K562 (cell line): Measurements from ENCODE around the gene DVL3. TPM values are rescaled to one million over a fixed set of nuclear protein-coding genes. Genes with fewer than 3 reads are reported as not detected.

Experiments used
- ATAC-seq: fragments of 200-7000 bp; cut with Tn5 transposase; 3 replicates; pipeline ENCODE4 v1.9.1; 2020; ENCODE audit warnings: moderate library complexity
- BruUV-seq: library from RNA; stranded (reverse); fragments of 400-500 nt; replicated peaks from 2 replicates; lab custom pipeline; 2021; lab: Mats Ljungman, UMichigan
- CTCF ChIA-PET: fragments of 300-600 bp; formaldehyde crosslinking; extraction: SDS; loops from one replicate; lab custom pipeline; 2021; ENCODE audit warnings: low intra/inter-chr PET ratio; lab: Yijun Ruan, JAX
- POLR2A ChIA-PET: fragments of 300-600, 350-650 bp; sonication (Branson Sonifier 250); formaldehyde crosslinking; extraction: SDS; loops from one replicate; lab custom pipeline; 2021; ENCODE audit warnings: antibody characterized with exemption, inconsistent platforms; lab: Yijun Ruan, JAX
- DNase-seq, 4 experiments: peaks; one replicate each; pipeline versions ENCODE4 v3.0.0 to v3.0.0-alpha.2; 2011 to 2018; ENCODE audit warnings: low spot score in 3 of 4, mixed read lengths in 3 of 4; ENCODE audit errors: extremely low read depth in 1 of 4
- FAIRE-seq: peaks from 2 replicates; lab custom pipeline; 2011; peaks lifted over from hg19 to GRCh38; lab: Jason Lieb, UNC
- H2AFZ ChIP-seq: 2 replicates; pipeline ENCODE4 v1.6.0; 2011; ENCODE audit warnings: low read depth, low read length, control low read depth, inconsistent platforms
- H3K27ac ChIP-seq: fragments of 200-600 bp; 3 replicates; pipeline ENCODE4 v1.8.0; 2011; ENCODE audit warnings: low read depth, mild to moderate bottlenecking, control low read depth, inconsistent platforms, low read length, moderate library complexity, mixed read lengths; ENCODE audit errors: extremely low read depth
- H3K27me3 ChIP-seq, 2 experiments: fragments of 300-600 bp in 1 of 2; 2 replicates in 1 of 2; 3 replicates in 1 of 2; pipeline versions ENCODE4 v1.6.0 to v1.8.0; 2011; ENCODE audit warnings: inconsistent platforms in 2 of 2, low read length in 2 of 2, mild to moderate bottlenecking in 1 of 2, mixed read lengths in 1 of 2, moderate library complexity in 1 of 2; ENCODE audit not compliant: control insufficient read depth in 2 of 2, insufficient read depth in 2 of 2
- H3K36me3 ChIP-seq: fragments of 300-600 bp; 3 replicates; pipeline ENCODE4 v1.8.0; 2011; ENCODE audit warnings: mild to moderate bottlenecking, low read length, inconsistent platforms; ENCODE audit not compliant: control insufficient read depth, insufficient read depth
- H3K4me1 ChIP-seq, 2 experiments: fragments of 200-600 bp in 1 of 2; replicated peaks in 1 of 2; 2 replicates in 1 of 2; 3 replicates in 1 of 2; pipeline versions ENCODE4 v1.5.1 to v1.8.0; 2011; ENCODE audit warnings: inconsistent platforms in 2 of 2, low read length in 2 of 2, mild to moderate bottlenecking in 1 of 2, mixed read lengths in 1 of 2, moderate library complexity in 1 of 2; ENCODE audit not compliant: control insufficient read depth in 2 of 2, insufficient read depth in 2 of 2
- H3K4me2 ChIP-seq: 2 replicates; pipeline ENCODE4 v1.6.1; 2011; ENCODE audit warnings: low read length, control low read depth, inconsistent platforms, mixed read lengths; ENCODE audit not compliant: insufficient read depth
- H3K4me3 ChIP-seq: fragments of 200-600 bp; sonication (generic), shearing (Covaris generic); 2 replicates; pipeline ENCODE4 v1.5.1; 2016; ENCODE audit warnings: control low read depth, inconsistent platforms
- H3K79me2 ChIP-seq: fragments of 200-600 bp; 3 replicates; pipeline ENCODE4 v1.8.0; 2011; ENCODE audit warnings: low read length, inconsistent platforms; ENCODE audit not compliant: control insufficient read depth, insufficient read depth
- H3K9ac ChIP-seq, 2 experiments: 2 replicates each; pipeline versions ENCODE4 v1.6.0 to v1.6.1; 2011; ENCODE audit warnings: low read depth in 2 of 2, low read length in 2 of 2, control low read depth in 1 of 2, inconsistent platforms in 1 of 2, mild to moderate bottlenecking in 1 of 2, mixed read lengths in 1 of 2; ENCODE audit not compliant: insufficient read depth in 1 of 2
- H3K9me1 ChIP-seq: one replicate; pipeline ENCODE4 v1.6.0; 2011; ENCODE audit warnings: inconsistent platforms, mild to moderate bottlenecking, low read length, moderate library complexity; ENCODE audit not compliant: control insufficient read depth, insufficient read depth
- H3K9me3 ChIP-seq: replicated peaks from 2 replicates; pipeline ENCODE4 v1.5.1; 2011; ENCODE audit warnings: low read depth, low read length, inconsistent platforms; ENCODE audit not compliant: control insufficient read depth, insufficient read depth
- H4K20me1 ChIP-seq: replicated peaks from 2 replicates; pipeline ENCODE4 v1.6.1; 2011; ENCODE audit warnings: low read length, inconsistent platforms, mixed read lengths; ENCODE audit not compliant: control insufficient read depth, insufficient read depth
- ARNT ChIP-seq, 2 experiments: fragments of 450-650 bp; IDR thresholded peaks; 2 replicates each; pipeline ENCODE4 v1.6.1; 2016; ENCODE audit warnings: mild to moderate bottlenecking in 1 of 2
- ASH1L ChIP-seq: fragments of 450-650 bp; IDR thresholded peaks from 2 replicates; pipeline ENCODE4 v1.6.1; 2018; ENCODE audit warnings: borderline replicate concordance, mild to moderate bottlenecking, low read depth; ENCODE audit not compliant: partially characterized antibody
- BCLAF1 ChIP-seq, 2 experiments: fragments of 450-650 bp in 1 of 2; IDR thresholded peaks; 2 replicates each; pipeline ENCODE4 v1.6.1; 2011 to 2017; ENCODE audit warnings: low read depth in 2 of 2, antibody characterized with exemption in 1 of 2, borderline replicate concordance in 1 of 2, low read length in 1 of 2, mild to moderate bottlenecking in 1 of 2, mixed read lengths in 1 of 2; ENCODE audit not compliant: control insufficient read depth in 1 of 2
- KLF6 ChIP-seq: fragments of 250-450 bp; sonication (Bioruptor Pico); IDR thresholded peaks from 2 replicates; pipeline ENCODE4 v1.4.0; 2020; ENCODE audit warnings: mild to moderate bottlenecking, moderate library complexity, borderline replicate concordance
- PHB ChIP-seq: fragments of 250-450 bp; sonication (Bioruptor Pico); IDR thresholded peaks from 2 replicates; pipeline ENCODE4 v1.5.0; 2021
- POLR2B ChIP-seq: fragments of 450-650 bp; IDR thresholded peaks from 2 replicates; pipeline ENCODE4 v1.6.1; 2018; ENCODE audit warnings: low read depth; ENCODE audit not compliant: partially characterized antibody
- PTBP1 ChIP-seq: fragments of 200-400 bp; formaldehyde crosslinking; IDR thresholded peaks from 2 replicates; pipeline ENCODE4 v1.6.1; 2017; ENCODE audit warnings: low read depth, low read length
- RBM17 ChIP-seq: fragments of 200-400 bp; formaldehyde crosslinking; IDR thresholded peaks from 2 replicates; pipeline ENCODE4 v1.6.1; 2017; ENCODE audit warnings: low read depth, mild to moderate bottlenecking, low read length, borderline replicate concordance
- SNRNP70 ChIP-seq: fragments of 200-400 bp; formaldehyde crosslinking; optimal IDR thresholded peaks from 2 replicates; pipeline ENCODE3; 2017; ENCODE audit warnings: low read depth, low read length
- TSHZ1 ChIP-seq: fragments of 250-450 bp; sonication (Bioruptor Pico); IDR thresholded peaks from 2 replicates; pipeline ENCODE4 v1.4.0; 2020; ENCODE audit warnings: mild to moderate bottlenecking, moderate library complexity
- ZBTB11 ChIP-seq, 3 experiments: fragments of 200-800 bp in 1 of 3; fragments of 250-450 bp in 1 of 3; fragments of 450-650 bp in 1 of 3; sonication (Bioruptor Pico) in 1 of 3; sonication (Bioruptor generic) in 1 of 3; formaldehyde crosslinking in 1 of 3; IDR thresholded peaks; 2 replicates each; pipeline versions ENCODE4 v1.6.1 to v1.8.0; 2016 to 2022; ENCODE audit warnings: mild to moderate bottlenecking in 2 of 3, missing genetic modification characterization in 2 of 3, missing compliant biosample characterization in 1 of 3, moderate library complexity in 1 of 3
- WGBS: fragments of 100-300 bp; shearing (Covaris generic); methylation state at CpG from one replicate; pipeline ENCODE4 v1.1.6; 2016; ENCODE audit warnings: low coverage, mixed read lengths; ENCODE audit not compliant: insufficient coverage; ENCODE audit errors: missing lambda C conversion rate; 5-methylcytosine and 5-hydroxymethylcytosine counted together
- in situ Hi-C: fragments of 300-500 bp; cut with MboI; formaldehyde crosslinking; loops from 4 replicates; pipeline ENCODE4 v1.15.0; 2018; ENCODE audit warnings: inconsistent platforms, mixed read lengths
- intact Hi-C: fragments of 100-400 bp; cut with micrococcal nuclease; formaldehyde crosslinking; loops from 2 replicates; pipeline ENCODE4 v1.14.2; 2022
- polyA plus RNA-seq, 8 experiments: library from polyadenylated mRNA; depleted of rRNA in 4 of 8; stranded (reverse) in 5 of 8; unstranded in 3 of 8; fragments of >200 nt; fragmentation: Nextera tagmentation in 2 of 8; fragmentation: Illumina TruSeq in 1 of 8; extraction: Ambion mirVana in 2 of 8; extraction: Trizol in 1 of 8; gene quantifications; 2 replicates each; pipeline versions ENCODE4 v1.2.1 to v1.2.3, GENCODE V29; 2011 to 2014; ENCODE audit warnings: inconsistent platforms in 1 of 8, missing spikeins in 1 of 8
- total RNA-seq, 7 experiments: library from RNA; depleted of rRNA in 6 of 7; stranded (reverse); fragments of >200 nt in 6 of 7; fragmentation: Illumina TruSeq in 2 of 7; extraction: Trizol in 2 of 7; gene quantifications; 2 replicates each; pipeline versions ENCODE4 v1.2.1 to v1.2.3, GENCODE V29; 2011 to 2021; ENCODE audit warnings: low replicate concordance in 1 of 7

DVL3 gene
- total and polyA plus RNA-seq, 9 of the 15 experiments (the other 6 are each of a cell fraction or from before 2014, with no cell fraction given), result 3.1 to 57.9 (median 20.1) TPM

GRCh38 chr3:184167786-184168185, 12.6 kb downstream of the DVL3 start:
- H3K9ac ChIP-seq, result no peak overlapping the region; a peak in 1 of 4 replicates
- H3K27me3 ChIP-seq, result no peaks in the 10 kb centered on the region
- intact Hi-C loops (no loop called here), in situ Hi-C loops (no loop called here)
- H3K4me2 ChIP-seq, result no peak overlapping the region
- ATAC-seq, result no peak
- ChIA-PET POLR2A (interaction anchor here (1.0 to 1.4 kb wide), 2 partner anchors 8 to 10 kb away, joined by 3 to 4 read pairs; no protein-coding TSS in a partner anchor), CTCF (no interaction called here)
- H3K9me1 ChIP-seq, result no peaks in the 10 kb centered on the region
- H3K4me3 ChIP-seq, result no peak overlapping the region
- peaks cover 97% of the 10 kb centered on the region; the same call in 2 of the 3 replicates for H3K36me3 ChIP-seq
- no peaks in the 10 kb centered on the region for H4K20me1 ChIP-seq
- FAIRE-seq, result no peak
- H2AFZ ChIP-seq, result no peak overlapping the region
- no peak for DNase-seq
- BruUV-seq, result no TSS peak
- H3K27ac ChIP-seq, result no peak overlapping the region
- peaks cover 14 to 21% of the 10 kb centered on the region in 2 experiments; a peak in 4 of 5 replicates for H3K4me1 ChIP-seq
- no peaks in the 10 kb centered on the region for H3K79me2 ChIP-seq
- H3K9me3 ChIP-seq, result no peaks in the 10 kb centered on the region
- 92% methylated on average over 8 of the region's 8 CpGs for WGBS
- TF ChIP-seq TSHZ1 (CRISPR knock-in tag), result no peak
- no peak for TF ChIP-seq ZBTB11 (CRISPR knock-in tag; IDR thresholded peaks at IDR 0.05)
- no peak for TF ChIP-seq KLF6 (CRISPR knock-in tag)
- no peak for TF ChIP-seq ARNT (IDR thresholded peaks at IDR 0.05)
- no peak for TF ChIP-seq SNRNP70
- no peak for TF ChIP-seq POLR2B
- TF ChIP-seq PHB (CRISPR knock-in tag), result no peak
- TF ChIP-seq RBM17, result no peak
- no peak for TF ChIP-seq ASH1L
- TF ChIP-seq PTBP1, result no peak
- TF ChIP-seq BCLAF1 (IDR thresholded peaks at IDR 0.05; ENCODE audit: borderline replicate concordance in 1 of 2, control insufficient read depth in 1 of 2, low read depth in 2 of 2, low read length in 1 of 2), result no peak
